ENCODE measurements around the gene PGLYRP1. TPM values are rescaled to one million over a fixed set of nuclear protein-coding genes. Genes with fewer than 3 reads are reported as not detected.

PGLYRP1 gene
- total RNA-seq, 4 donors from 2014 or later = 0.65 TPM; not detected in 3

GRCh38 chr19:46009530-46010510 lies 13.0 kb downstream of the PGLYRP1 start:
- 64% methylated on average over 24 of the region's 28 CpGs for WGBS
- no peak for TF ChIP-seq EP300 (IDR thresholded peaks at IDR 0.05)
- TF ChIP-seq CTCF (IDR thresholded peaks at IDR 0.05) = peak; percentile 70 to 88 (median 76)
- no peak for TF ChIP-seq POLR2AphosphoS5 (IDR thresholded peaks at IDR 0.05)
- Histone ChIP-seq H3K36me3 (peaks cover 0 to 38% (median 18%) of the 10 kb centered on the region in 4 donors), H3K9me3 (no peaks in the 10 kb centered on the region), H3K4me3 (no peak overlapping the region), H3K27me3 (peaks cover 0 to 38% (median 21%) of the 10 kb centered on the region in 4 donors), H3K4me1 (peaks cover 5 to 13% (median 9%) of the 10 kb centered on the region in 4 donors), H3K27ac (replicated peaks in 1 of 4) (no peak overlapping the region)
- intact Hi-C loops (cut with DNase I) = loop anchor here (10.0 kb wide), 1 partner anchor 145 kb away; the partner anchor contains the start of genes FOXA3 and SYMPK
- DNase-seq (ENCODE audit: extremely low spot score) = no peak

GRCh38 chr19:46006411-46006810 lies 16.4 kb downstream of the PGLYRP1 start:
- Histone ChIP-seq H3K27me3 (peaks cover 0 to 6% (median 0%) of the 10 kb centered on the region in 4 donors), H3K4me1 (peaks cover 0 to 9% (median 4%) of the 10 kb centered on the region in 4 donors), H3K9me3 (no peaks in the 10 kb centered on the region), H3K27ac (replicated peaks in 1 of 4) (no peak overlapping the region), H3K4me3 (no peak overlapping the region), H3K36me3 (peaks cover 0 to 61% (median 15%) of the 10 kb centered on the region in 4 donors)
- no peak for DNase-seq (ENCODE audit: extremely low spot score)
- 100% methylated on average over 8 of the region's 13 CpGs for WGBS
- TF ChIP-seq CTCF (IDR thresholded peaks at IDR 0.05) = no peak
- no peak for TF ChIP-seq EP300 (IDR thresholded peaks at IDR 0.05)
- no peak for TF ChIP-seq POLR2AphosphoS5 (IDR thresholded peaks at IDR 0.05)
- TF ChIP-seq POLR2A (IDR thresholded peaks at IDR 0.05; ENCODE audit: low read depth) = no peak
- intact Hi-C loops (cut with DNase I) = no loop called here

- no peak for DNase-seq (ENCODE audit: extremely low spot score)
- H3K4me1 ChIP-seq = peaks cover 6 to 22% (median 19%) of the 10 kb centered on the region in 4 donors
- TF ChIP-seq POLR2AphosphoS5 (IDR thresholded peaks at IDR 0.05) (no peak), CTCF (IDR thresholded peaks at IDR 0.05) (no peak)
- no CpG with 5 or more reads among the region's 15 CpGs for WGBS
- peaks cover 0 to 31% (median 5%) of the 10 kb centered on the region in 4 donors for H3K27me3 ChIP-seq
- H3K9me3 ChIP-seq = no peaks in the 10 kb centered on the region
- H3K27ac ChIP-seq (replicated peaks in 1 of 4) = no peak overlapping the region
- no peak overlapping the region for H3K4me3 ChIP-seq
- intact Hi-C loops (cut with DNase I) = no loop called here
- H3K36me3 ChIP-seq = peaks cover 0 to 47% (median 11%) of the 10 kb centered on the region in 4 donors
These were observed 20.1 kb downstream of the PGLYRP1 start for GRCh38 chr19:46002678-46003275.

GRCh38 chr19:46000491-46001246 lies 22.2 kb downstream of the PGLYRP1 start:
- TF ChIP-seq POLR2A (IDR thresholded peaks at IDR 0.05; ENCODE audit: low read depth) (no peak), POLR2AphosphoS5 (IDR thresholded peaks at IDR 0.05) (no peak), CTCF (IDR thresholded peaks at IDR 0.05) (no peak), EP300 (IDR thresholded peaks at IDR 0.05) (no peak)
- H3K9me3 ChIP-seq = no peaks in the 10 kb centered on the region
- H3K4me1 ChIP-seq = peaks cover 15 to 32% (median 27%) of the 10 kb centered on the region in 4 donors
- peaks cover 0 to 34% (median 0%) of the 10 kb centered on the region in 4 donors for H3K36me3 ChIP-seq
- peak overlapping the region in 3 of 4 donors; percentile 14 to 36 (median 24) for H3K4me3 ChIP-seq
- peaks cover 0 to 31% (median 5%) of the 10 kb centered on the region in 4 donors for H3K27me3 ChIP-seq
- no peak for DNase-seq (ENCODE audit: extremely low spot score)
- intact Hi-C loops (cut with DNase I) = no loop called here
- H3K27ac ChIP-seq (replicated peaks in 1 of 4) = no peak overlapping the region
- 9% methylated on average over 34 of the region's 34 CpGs for WGBS

Measured in esophagus muscularis mucosa (tissue), 4 donors.